Nephron progenitor cell (in vitro differentiated cells): ENCODE measurements around the gene SYT2.
"Not testable (repeated sequence)": the region's sequence is repeated elsewhere in the genome, so short reads cannot be mapped to it uniquely, and the experiment has no call there.

Experiments
- DNase-seq: peaks from one replicate; pipeline ENCODE4 v3.0.0; 2021
- H3K27ac Mint-ChIP-seq: 2 replicates; pipeline ENCODE4 v1.8.0; 2021; ENCODE audit warnings: mild to moderate bottlenecking, moderate library complexity, mixed read lengths
- H3K27me3 Mint-ChIP-seq: 2 replicates; pipeline ENCODE4 v1.8.0; 2021; ENCODE audit warnings: mild to moderate bottlenecking, low read depth, mixed read lengths; ENCODE audit not compliant: poor library complexity
- H3K36me3 Mint-ChIP-seq: 2 replicates; pipeline ENCODE4 v1.8.0; 2021; ENCODE audit warnings: low read depth, mixed read lengths
- H3K4me1 Mint-ChIP-seq: 2 replicates; pipeline ENCODE4 v1.8.0; 2021; ENCODE audit warnings: mixed read lengths
- H3K4me3 Mint-ChIP-seq: 2 replicates; pipeline ENCODE4 v1.8.0; 2021; ENCODE audit warnings: mild to moderate bottlenecking, moderate library complexity, mixed read lengths
- H3K9me3 Mint-ChIP-seq: 2 replicates; pipeline ENCODE4 v1.8.0; 2021; ENCODE audit warnings: mild to moderate bottlenecking, moderate library complexity, mixed read lengths
- TF ChIP-seq, protein P1 (sequence below): fragments of 200-600 bp; sonication (generic); IDR thresholded peaks from 2 replicates; pipeline ENCODE4 v1.5.0; 2021; ENCODE audit warnings: antibody characterized with exemption

The SYT2 gene

DNA sequence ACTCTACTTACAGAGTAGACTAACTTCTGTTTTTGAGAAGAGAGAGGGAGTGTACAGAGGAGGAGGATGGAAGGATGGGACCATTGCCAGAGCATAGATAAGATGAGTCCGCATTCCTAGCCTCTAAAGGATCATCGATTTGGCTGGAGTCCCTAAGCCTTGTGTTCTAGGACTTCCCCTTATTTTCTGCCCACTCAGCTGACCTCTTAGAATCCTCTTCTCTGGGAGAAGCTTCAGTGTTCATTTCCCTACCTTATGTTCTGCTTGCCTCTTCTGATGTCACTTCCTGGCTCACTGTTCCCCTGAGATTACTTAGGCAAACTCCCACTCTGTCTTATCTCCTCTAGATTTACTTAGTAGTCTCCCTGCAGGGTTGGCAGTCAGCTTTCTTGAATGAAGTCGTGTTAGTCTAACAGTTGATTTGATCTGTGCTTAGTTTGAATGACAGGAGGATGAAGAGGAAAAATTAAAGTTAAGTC, 156.7 kb downstream of the SYT2 start:
- peaks cover 20% of the 10 kb centered on the region for H3K4me1 Mint-ChIP-seq
- no peaks in the 10 kb centered on the region for H3K36me3 Mint-ChIP-seq
- no peak overlapping the region for H3K4me3 Mint-ChIP-seq
- TF ChIP-seq, protein P1, sequence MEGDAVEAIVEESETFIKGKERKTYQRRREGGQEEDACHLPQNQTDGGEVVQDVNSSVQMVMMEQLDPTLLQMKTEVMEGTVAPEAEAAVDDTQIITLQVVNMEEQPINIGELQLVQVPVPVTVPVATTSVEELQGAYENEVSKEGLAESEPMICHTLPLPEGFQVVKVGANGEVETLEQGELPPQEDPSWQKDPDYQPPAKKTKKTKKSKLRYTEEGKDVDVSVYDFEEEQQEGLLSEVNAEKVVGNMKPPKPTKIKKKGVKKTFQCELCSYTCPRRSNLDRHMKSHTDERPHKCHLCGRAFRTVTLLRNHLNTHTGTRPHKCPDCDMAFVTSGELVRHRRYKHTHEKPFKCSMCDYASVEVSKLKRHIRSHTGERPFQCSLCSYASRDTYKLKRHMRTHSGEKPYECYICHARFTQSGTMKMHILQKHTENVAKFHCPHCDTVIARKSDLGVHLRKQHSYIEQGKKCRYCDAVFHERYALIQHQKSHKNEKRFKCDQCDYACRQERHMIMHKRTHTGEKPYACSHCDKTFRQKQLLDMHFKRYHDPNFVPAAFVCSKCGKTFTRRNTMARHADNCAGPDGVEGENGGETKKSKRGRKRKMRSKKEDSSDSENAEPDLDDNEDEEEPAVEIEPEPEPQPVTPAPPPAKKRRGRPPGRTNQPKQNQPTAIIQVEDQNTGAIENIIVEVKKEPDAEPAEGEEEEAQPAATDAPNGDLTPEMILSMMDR, result no peak
- DNase-seq, result no peak
- no peaks in the 10 kb centered on the region for H3K9me3 Mint-ChIP-seq
- peak overlapping the region; percentile 0 for H3K27ac Mint-ChIP-seq
- H3K27me3 Mint-ChIP-seq, result no peaks in the 10 kb centered on the region

DNA sequence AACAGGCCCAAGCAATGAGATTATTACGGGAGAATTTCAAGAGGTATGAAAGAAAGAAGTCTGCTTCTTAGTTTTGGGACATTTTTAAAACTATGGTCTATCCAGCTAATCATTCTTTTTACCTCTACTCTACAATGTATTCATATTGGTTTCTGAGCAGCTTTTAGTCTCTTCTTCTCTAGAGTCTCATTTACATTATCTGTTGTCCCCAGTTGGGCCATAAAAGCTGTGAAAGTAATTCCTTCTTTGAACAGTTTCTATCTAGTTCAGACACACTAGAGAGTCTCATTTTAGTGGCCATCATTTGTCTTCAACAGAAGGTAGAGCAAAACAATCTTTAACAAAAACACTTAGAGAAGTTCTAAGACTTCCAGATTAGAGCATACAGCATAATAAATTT, 157.2 kb downstream of the SYT2 start:
- DNase-seq, H3K4me3 Mint-ChIP-seq, H3K9me3 Mint-ChIP-seq, H3K27me3 Mint-ChIP-seq, H3K36me3 Mint-ChIP-seq: not testable (repeated sequence)
- H3K27ac Mint-ChIP-seq, result peak overlapping the region; percentile 44
- H3K4me1 Mint-ChIP-seq, result peaks cover 20% of the 10 kb centered on the region

DNA sequence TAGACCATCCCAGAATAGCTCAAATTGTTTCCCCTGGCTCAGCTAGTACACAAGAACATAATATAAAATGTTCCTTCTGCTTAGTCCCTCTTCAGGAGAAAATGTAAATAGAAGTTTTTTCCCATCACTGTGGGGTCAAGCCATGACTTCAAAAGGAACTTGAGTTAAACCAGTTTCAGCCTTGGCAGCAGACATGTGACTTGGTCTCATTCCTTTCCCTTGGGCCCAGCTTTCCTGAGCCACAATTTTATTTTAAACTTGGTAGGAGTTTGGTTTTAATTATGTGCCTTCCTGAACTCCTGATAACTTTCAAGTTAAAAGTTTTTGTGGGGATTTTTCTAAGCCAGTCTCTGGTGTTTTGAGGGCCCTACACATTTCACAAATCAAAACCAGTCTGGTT, 157.6 kb downstream of the SYT2 start:
- not testable (repeated sequence) for H3K4me3 Mint-ChIP-seq, DNase-seq, H3K36me3 Mint-ChIP-seq, H3K9me3 Mint-ChIP-seq, H3K27me3 Mint-ChIP-seq
- Mint-ChIP-seq H3K27ac (peak overlapping the region; percentile 44), H3K4me1 (peaks cover 20% of the 10 kb centered on the region)

DNA sequence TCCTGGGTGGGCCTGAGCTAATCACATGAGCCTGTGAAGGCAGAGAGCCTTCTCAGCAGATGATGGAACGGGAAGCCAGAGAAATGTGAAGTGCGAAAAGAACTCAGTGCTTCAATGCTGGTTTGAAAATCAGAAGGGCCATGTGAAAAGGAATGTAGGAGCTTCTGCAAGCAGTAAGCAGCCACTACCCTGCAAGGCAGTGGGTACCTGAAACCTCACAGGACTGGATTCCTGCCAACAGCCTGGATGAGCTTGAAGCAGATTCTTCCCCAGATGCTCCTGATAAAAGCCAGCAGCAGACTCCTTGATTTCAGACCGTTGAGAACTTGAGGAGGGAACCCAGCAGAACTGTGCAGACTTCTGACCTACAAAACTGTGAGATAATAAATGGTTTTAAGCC, 158.6 kb downstream of the SYT2 start:
- peak overlapping the region; percentile 25 for H3K27ac Mint-ChIP-seq
- no peak for DNase-seq
- H3K4me1 Mint-ChIP-seq, result peaks cover 20% of the 10 kb centered on the region
- H3K9me3 Mint-ChIP-seq, result no peaks in the 10 kb centered on the region
- no peaks in the 10 kb centered on the region for H3K36me3 Mint-ChIP-seq
- TF ChIP-seq, protein P1, result no peak
- no peaks in the 10 kb centered on the region for H3K27me3 Mint-ChIP-seq
- H3K4me3 Mint-ChIP-seq, result no peak overlapping the region

DNA sequence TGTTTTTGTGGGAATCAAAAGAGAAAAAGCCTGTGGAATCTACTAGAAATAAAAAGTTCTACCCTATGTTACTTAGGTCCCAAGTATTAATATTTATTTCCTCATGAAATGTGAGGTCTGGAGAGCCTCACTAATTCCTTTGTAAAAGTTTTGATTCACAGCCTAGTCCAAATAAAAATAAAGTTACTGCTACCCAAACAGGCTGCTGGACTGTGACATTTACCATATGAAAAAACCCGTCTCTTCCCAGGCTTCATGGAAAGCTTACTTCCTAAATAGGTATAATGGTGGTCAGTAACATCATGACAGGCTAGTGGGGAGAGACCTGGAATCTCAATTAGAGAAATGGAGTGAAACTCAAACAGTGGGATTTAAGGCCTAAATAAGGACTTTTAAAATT, 160.2 kb downstream of the SYT2 start:
- not testable (repeated sequence) for H3K9me3 Mint-ChIP-seq, DNase-seq, H3K27ac Mint-ChIP-seq, H3K27me3 Mint-ChIP-seq, H3K36me3 Mint-ChIP-seq, H3K4me3 Mint-ChIP-seq
- H3K4me1 Mint-ChIP-seq, result peaks cover 20% of the 10 kb centered on the region

DNA sequence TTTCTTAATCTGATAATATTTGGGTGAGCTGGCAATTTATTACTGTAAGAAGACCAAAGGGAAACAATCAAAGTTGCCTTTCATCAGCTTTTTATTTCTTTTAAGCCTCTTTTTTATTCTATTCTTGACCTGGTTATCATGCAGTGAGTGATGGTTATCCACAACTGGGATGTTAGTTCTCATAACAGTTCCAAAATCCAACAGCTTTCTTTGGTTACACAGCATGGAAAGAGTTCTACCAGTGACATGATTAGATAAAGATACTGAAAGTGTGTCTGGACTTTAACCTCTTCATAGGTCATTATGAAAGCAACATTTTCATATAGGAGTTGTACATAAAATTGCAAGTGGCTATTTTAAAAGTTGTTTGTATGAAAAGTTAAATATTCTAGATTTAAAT, 163.0 kb downstream of the SYT2 start:
- DNase-seq, result no peak
- H3K27me3 Mint-ChIP-seq, result peaks cover 2% of the 10 kb centered on the region
- H3K4me3 Mint-ChIP-seq, result no peak overlapping the region
- H3K4me1 Mint-ChIP-seq, result peaks cover 5% of the 10 kb centered on the region
- H3K9me3 Mint-ChIP-seq, result no peaks in the 10 kb centered on the region
- no peak overlapping the region for H3K27ac Mint-ChIP-seq
- H3K36me3 Mint-ChIP-seq, result no peaks in the 10 kb centered on the region
- TF ChIP-seq, protein P1, result no peak

DNA sequence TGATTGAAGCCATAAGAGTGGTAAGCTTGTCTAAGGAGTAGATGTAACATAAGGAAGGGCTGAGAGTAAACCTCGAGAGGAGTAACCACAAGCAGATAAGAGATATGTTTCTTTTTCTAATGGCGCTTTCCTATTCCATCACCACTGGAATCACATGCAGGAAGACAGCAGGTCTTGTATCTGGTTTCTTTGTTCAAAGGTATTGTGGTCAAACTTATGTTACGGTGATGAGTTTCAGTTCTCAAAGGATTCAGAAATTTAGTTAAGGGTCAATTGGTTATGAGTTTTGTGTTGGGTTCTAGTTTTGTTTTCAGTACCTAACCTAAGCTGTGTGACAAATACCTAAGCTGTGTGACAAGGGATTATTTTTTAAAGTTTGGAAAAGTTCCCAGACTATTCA, 163.5 kb downstream of the SYT2 start:
- not testable (repeated sequence) for H3K27ac Mint-ChIP-seq, H3K9me3 Mint-ChIP-seq, H3K36me3 Mint-ChIP-seq, H3K27me3 Mint-ChIP-seq, DNase-seq, H3K4me3 Mint-ChIP-seq, H3K4me1 Mint-ChIP-seq

DNA sequence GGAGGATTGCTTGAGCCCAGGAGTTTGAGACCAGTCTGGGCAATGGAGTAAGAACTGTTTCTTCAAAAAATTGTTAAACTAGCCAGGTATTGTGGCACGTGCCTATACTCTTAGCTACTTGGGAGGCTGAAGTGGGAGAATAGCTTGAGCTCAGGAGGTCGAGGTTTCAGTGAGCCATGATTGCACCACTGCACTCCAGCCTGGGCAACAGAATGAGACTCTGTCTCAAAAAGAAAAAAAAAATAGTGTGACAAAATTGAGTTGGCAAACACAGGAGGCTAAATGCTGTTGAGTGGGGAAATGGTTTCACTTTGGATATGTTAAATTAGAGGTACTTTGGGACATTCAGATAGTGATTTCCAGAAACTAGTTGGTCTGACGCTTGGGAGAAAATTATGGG, 163.9 kb downstream of the SYT2 start:
- H3K27ac Mint-ChIP-seq, H3K27me3 Mint-ChIP-seq, H3K4me1 Mint-ChIP-seq, H3K36me3 Mint-ChIP-seq, H3K4me3 Mint-ChIP-seq, H3K9me3 Mint-ChIP-seq, DNase-seq: not testable (repeated sequence)

DNA sequence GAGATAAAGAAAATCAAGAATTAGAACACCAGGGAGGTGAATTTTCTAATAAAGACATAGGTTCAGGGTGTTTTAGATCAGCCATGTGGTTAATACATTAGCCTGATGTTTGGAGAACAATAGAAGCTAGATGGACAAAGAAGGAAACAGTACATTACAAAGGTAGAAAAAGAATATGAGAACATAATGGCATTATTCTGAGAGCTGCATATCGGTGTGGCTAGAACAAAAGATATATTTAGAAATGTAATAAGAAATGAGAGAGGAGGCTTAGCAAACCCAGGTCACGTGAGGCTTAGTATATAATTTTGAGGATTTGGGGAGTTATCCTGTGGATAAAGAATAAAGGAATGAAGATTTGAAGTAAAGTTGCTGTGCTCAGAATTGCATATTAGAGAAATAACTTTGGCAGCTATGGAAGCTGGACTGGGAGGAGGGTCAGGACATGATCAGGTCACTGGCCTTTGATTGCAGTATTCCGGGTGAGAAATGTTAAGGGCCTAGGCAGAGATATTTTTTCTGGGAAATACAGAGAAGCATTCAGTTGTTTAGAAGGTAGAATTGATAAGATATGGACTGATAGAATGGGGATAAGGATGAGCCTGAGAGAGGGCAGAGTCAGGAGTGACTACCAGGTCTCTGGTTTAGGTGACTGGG, 164.5 kb downstream of the SYT2 start:
- not testable (repeated sequence) for H3K27ac Mint-ChIP-seq, DNase-seq, H3K4me1 Mint-ChIP-seq, H3K36me3 Mint-ChIP-seq, H3K27me3 Mint-ChIP-seq, H3K9me3 Mint-ChIP-seq, H3K4me3 Mint-ChIP-seq

DNA sequence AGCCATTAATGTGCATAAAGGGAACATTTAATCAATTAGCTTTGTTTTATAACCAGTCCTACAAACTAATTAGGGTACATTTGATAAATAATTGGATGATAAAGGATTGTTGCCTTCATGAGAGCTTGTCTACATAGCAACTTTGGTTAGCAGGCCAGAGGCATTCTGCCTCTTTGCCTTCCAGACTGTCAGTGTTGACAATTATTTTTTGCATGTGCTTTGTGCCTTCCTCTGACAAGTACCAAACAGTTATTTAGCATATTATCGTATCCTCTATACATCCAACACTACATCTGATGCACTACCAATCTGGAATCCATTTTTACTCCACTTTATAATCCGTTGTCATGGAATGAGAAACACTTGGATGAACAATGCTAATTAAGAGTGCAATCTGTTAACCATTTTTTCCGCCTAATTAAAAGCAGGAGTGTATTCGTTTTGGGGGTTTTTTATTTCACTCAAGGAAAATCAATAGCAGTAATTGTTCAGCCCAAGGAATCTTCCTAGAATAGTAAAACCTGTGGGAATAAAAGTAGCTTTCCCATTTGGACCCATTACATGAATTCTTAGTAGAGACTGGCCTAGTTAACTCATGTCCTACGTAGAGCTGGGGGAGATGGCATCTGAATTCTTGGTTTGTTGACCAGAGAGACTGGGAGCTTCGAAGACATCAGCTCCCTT, 165.3 kb downstream of the SYT2 start:
- not testable (repeated sequence) for H3K27ac Mint-ChIP-seq, H3K27me3 Mint-ChIP-seq, H3K36me3 Mint-ChIP-seq, DNase-seq, H3K4me1 Mint-ChIP-seq, H3K9me3 Mint-ChIP-seq, H3K4me3 Mint-ChIP-seq

DNA sequence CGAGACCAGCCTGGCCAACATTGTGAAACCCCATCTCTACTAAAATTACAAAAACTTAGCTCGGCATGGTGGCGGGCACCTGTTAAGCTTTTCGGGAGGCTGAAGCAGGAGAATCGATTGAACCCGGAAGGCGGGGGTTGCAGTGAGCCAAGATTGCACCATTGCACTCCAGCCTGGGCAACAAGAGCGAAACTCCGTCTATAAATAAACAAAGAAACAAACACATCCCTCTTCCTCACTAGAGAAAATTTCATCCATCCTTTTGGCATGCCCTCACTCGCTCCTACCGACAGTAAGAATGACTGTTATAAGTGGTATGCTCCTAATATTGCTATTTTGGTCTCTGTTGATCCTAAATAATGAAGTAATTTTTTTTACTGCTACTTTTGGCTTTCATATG, 166.7 kb downstream of the SYT2 start:
- peak overlapping the region; percentile 53 for H3K27ac Mint-ChIP-seq
- not testable (repeated sequence) for DNase-seq, H3K4me3 Mint-ChIP-seq, H3K4me1 Mint-ChIP-seq, H3K27me3 Mint-ChIP-seq, H3K9me3 Mint-ChIP-seq, H3K36me3 Mint-ChIP-seq

DNA sequence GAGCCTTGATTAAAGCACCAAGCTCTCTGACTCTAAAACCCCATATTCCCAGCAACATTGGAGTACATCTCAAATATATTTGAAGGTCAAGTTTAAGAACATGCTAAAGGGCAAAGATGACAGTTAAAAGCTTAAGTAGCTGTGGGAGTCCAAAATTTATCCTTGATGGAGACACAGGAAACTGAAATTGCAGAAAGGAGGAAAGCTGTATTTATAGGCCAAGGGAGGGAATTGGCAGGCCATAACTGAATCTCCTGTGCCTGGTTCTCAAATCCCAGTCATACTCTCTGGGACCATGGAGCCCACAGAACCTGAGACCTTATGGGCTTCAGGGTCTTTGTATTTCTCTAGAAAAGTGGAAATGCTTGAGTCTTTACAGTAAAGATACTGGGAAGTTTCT, 167.8 kb downstream of the SYT2 start:
- H3K9me3 Mint-ChIP-seq, H3K4me1 Mint-ChIP-seq, H3K27ac Mint-ChIP-seq, DNase-seq, H3K4me3 Mint-ChIP-seq, H3K27me3 Mint-ChIP-seq, H3K36me3 Mint-ChIP-seq: not testable (repeated sequence)
